ENCODE data around the gene C16orf46.
"Not testable (repeated sequence)": the region's sequence is repeated elsewhere in the genome, so short reads cannot be mapped to it uniquely, and the experiment has no call there.

The C16orf46 gene

GRCh38 chr16:81077076-81077940 lies at the start of gene C16orf46:
C16orf46 (minus strand) TSS chr16:81077238; CDS start chr16:81063955, 13,283 bp downstream.
- in situ Hi-C loops (cut with HindIII; ENCODE audit: low sequenced_read_pairs): no loop called here
- TF ChIP-seq CTCF (IDR thresholded peaks at IDR 0.05; ENCODE audit: low read depth, low read length, missing control alignments): no peak
- peak; percentile 90 for DNase-seq (ENCODE audit: low read depth)
- peak within 1 kb of the TSS; percentile 72 for H3K4me3 ChIP-seq (ENCODE audit: low read depth, low read length)

GRCh38 chr16:81123092-81123852 lies 46.2 kb upstream of the C16orf46 start:
- in situ Hi-C loops (cut with HindIII; ENCODE audit: low sequenced_read_pairs): no loop called here
- H3K4me3 ChIP-seq (ENCODE audit: low read depth, low read length): no peak overlapping the region
- no peak for DNase-seq (ENCODE audit: low read depth)
- TF ChIP-seq CTCF (IDR thresholded peaks at IDR 0.05; ENCODE audit: low read depth, low read length, missing control alignments): no peak

GRCh38 chr16:81121474-81121990 lies 44.5 kb upstream of the C16orf46 start:
- no peak for TF ChIP-seq CTCF (IDR thresholded peaks at IDR 0.05; ENCODE audit: low read depth, low read length, missing control alignments)
- in situ Hi-C loops (cut with HindIII; ENCODE audit: low sequenced_read_pairs): no loop called here
- no peak for DNase-seq (ENCODE audit: low read depth)
- no peak overlapping the region for H3K4me3 ChIP-seq (ENCODE audit: low read depth, low read length)

GRCh38 chr16:81117436-81117835 lies 40.4 kb upstream of the C16orf46 start:
- no peak for TF ChIP-seq CTCF (IDR thresholded peaks at IDR 0.05; ENCODE audit: low read depth, low read length, missing control alignments)
- no peak for DNase-seq (ENCODE audit: low read depth)
- no peak overlapping the region for H3K4me3 ChIP-seq (ENCODE audit: low read depth, low read length)
- in situ Hi-C loops (cut with HindIII; ENCODE audit: low sequenced_read_pairs): no loop called here

GRCh38 chr16:81116285-81116684 lies 39.2 kb upstream of the C16orf46 start:
- no peak for DNase-seq (ENCODE audit: low read depth)
- in situ Hi-C loops (cut with HindIII; ENCODE audit: low sequenced_read_pairs): no loop called here
- no peak for TF ChIP-seq CTCF (IDR thresholded peaks at IDR 0.05; ENCODE audit: low read depth, low read length, missing control alignments)
- H3K4me3 ChIP-seq (ENCODE audit: low read depth, low read length): no peak overlapping the region

- TF ChIP-seq CTCF (IDR thresholded peaks at IDR 0.05; ENCODE audit: low read depth, low read length, missing control alignments): no peak
- no peak for DNase-seq (ENCODE audit: low read depth)
- no peak overlapping the region for H3K4me3 ChIP-seq (ENCODE audit: low read depth, low read length)
- in situ Hi-C loops (cut with HindIII; ENCODE audit: low sequenced_read_pairs): no loop called here
Observed at GRCh38 chr16:81112453-81112852, 35.4 kb upstream of the C16orf46 start.

GRCh38 chr16:81109274-81109673 lies 32.2 kb upstream of the C16orf46 start:
- in situ Hi-C loops (cut with HindIII; ENCODE audit: low sequenced_read_pairs); H3K4me3 ChIP-seq (ENCODE audit: low read depth, low read length); DNase-seq (ENCODE audit: low read depth): not testable (repeated sequence)
